HUES6 (cell line): ENCODE results near the gene FXYD5.

Experiments used
- H3K27ac ChIP-seq: 2 replicates; pipeline ENCODE4 v1.7.0; 2013; ENCODE audit warnings: low read depth, mild to moderate bottlenecking, low read length, inconsistent platforms
- H3K27me3 ChIP-seq: 2 replicates; pipeline ENCODE4 v1.6.1; 2013; ENCODE audit warnings: low read length; ENCODE audit not compliant: control insufficient read depth, insufficient read depth
- H3K36me3 ChIP-seq: 2 replicates; pipeline ENCODE4 v1.6.1; 2013; ENCODE audit warnings: low read length; ENCODE audit not compliant: control insufficient read depth, insufficient read depth
- H3K4me1 ChIP-seq: 2 replicates; pipeline ENCODE4 v1.6.1; 2013; ENCODE audit warnings: low read length; ENCODE audit not compliant: control insufficient read depth, insufficient read depth
- H3K4me3 ChIP-seq: 2 replicates; pipeline ENCODE4 v1.5.1; 2013; ENCODE audit warnings: low read depth, low read length
- H3K9ac ChIP-seq: one replicate; pipeline ENCODE4 v1.6.1; 2013; ENCODE audit warnings: mild to moderate bottlenecking, low read length
- H3K9me3 ChIP-seq: 2 replicates; pipeline ENCODE4 v1.6.1; 2013; ENCODE audit warnings: low read depth, low read length; ENCODE audit not compliant: control insufficient read depth, insufficient read depth

Gene FXYD5

GRCh38 chr19:35154525-35155406 is at the start of gene FXYD5:
Gene FXYD5 (plus strand): TSS chr19:35154735. CDS start chr19:35155551, 816 bp downstream.
- no peaks in the 10 kb centered on the region for H3K9me3 ChIP-seq
- H3K4me3 ChIP-seq, result peak within 1 kb of the TSS; percentile 81
- peaks cover 32% of the 10 kb centered on the region for H3K36me3 ChIP-seq
- peak within 1 kb of the TSS; percentile 74 for H3K9ac ChIP-seq
- no peaks in the 10 kb centered on the region for H3K27me3 ChIP-seq
- peak within 1 kb of the TSS; percentile 18; the same call in 1 of the 2 replicates for H3K27ac ChIP-seq
- peaks cover 33% of the 10 kb centered on the region for H3K4me1 ChIP-seq

GRCh38 chr19:35105047-35105410 is 49.5 kb upstream of the FXYD5 start:
- H3K9me3 ChIP-seq, result peaks cover 6% of the 10 kb centered on the region; the same call in 1 of the 2 replicates
- no peak overlapping the region for H3K27ac ChIP-seq
- no peak overlapping the region for H3K4me3 ChIP-seq
- H3K36me3 ChIP-seq, result no peaks in the 10 kb centered on the region
- no peaks in the 10 kb centered on the region for H3K27me3 ChIP-seq
- H3K9ac ChIP-seq, result no peak overlapping the region
- H3K4me1 ChIP-seq, result peaks cover 3% of the 10 kb centered on the region; the same call in 1 of the 2 replicates

GRCh38 chr19:35105411-35106290 is 48.9 kb upstream of the FXYD5 start:
- H3K27me3 ChIP-seq, result no peaks in the 10 kb centered on the region
- H3K9ac ChIP-seq, result no peak overlapping the region
- H3K4me3 ChIP-seq, result no peak overlapping the region
- H3K36me3 ChIP-seq, result no peaks in the 10 kb centered on the region
- H3K9me3 ChIP-seq, result peaks cover 6% of the 10 kb centered on the region; the same call in 1 of the 2 replicates
- no peak overlapping the region for H3K27ac ChIP-seq
- H3K4me1 ChIP-seq, result peaks cover 3% of the 10 kb centered on the region; the same call in 1 of the 2 replicates

GRCh38 chr19:35106291-35106583 is 48.3 kb upstream of the FXYD5 start:
- Histone ChIP-seq H3K27me3 (no peaks in the 10 kb centered on the region), H3K9me3 (peaks cover 6% of the 10 kb centered on the region; the same call in 1 of the 2 replicates), H3K4me1 (peaks cover 3% of the 10 kb centered on the region; the same call in 1 of the 2 replicates), H3K36me3 (no peaks in the 10 kb centered on the region), H3K27ac (no peak overlapping the region), H3K4me3 (no peak overlapping the region), H3K9ac (no peak overlapping the region)

- Histone ChIP-seq H3K9ac (no peak overlapping the region), H3K4me3 (no peak overlapping the region), H3K27me3 (no peaks in the 10 kb centered on the region), H3K36me3 (no peaks in the 10 kb centered on the region), H3K9me3 (peaks cover 6% of the 10 kb centered on the region; the same call in 1 of the 2 replicates), H3K27ac (no peak overlapping the region), H3K4me1 (peaks cover 3% of the 10 kb centered on the region; the same call in 1 of the 2 replicates)
Observed at GRCh38 chr19:35106898-35107541, 47.5 kb upstream of the FXYD5 start.

GRCh38 chr19:35107545-35107944 is 47.0 kb upstream of the FXYD5 start:
- H3K36me3 ChIP-seq, result no peaks in the 10 kb centered on the region
- peaks cover 6% of the 10 kb centered on the region; the same call in 1 of the 2 replicates for H3K9me3 ChIP-seq
- peaks cover 3% of the 10 kb centered on the region; the same call in 1 of the 2 replicates for H3K4me1 ChIP-seq
- H3K27ac ChIP-seq, result no peak overlapping the region
- H3K9ac ChIP-seq, result no peak overlapping the region
- H3K27me3 ChIP-seq, result no peaks in the 10 kb centered on the region
- no peak overlapping the region for H3K4me3 ChIP-seq

GRCh38 chr19:35108730-35109129 is 45.8 kb upstream of the FXYD5 start:
- peaks cover 3% of the 10 kb centered on the region; the same call in 1 of the 2 replicates for H3K4me1 ChIP-seq

GRCh38 chr19:35109395-35110112 is 45.0 kb upstream of the FXYD5 start:
- H3K27me3 ChIP-seq, result no peaks in the 10 kb centered on the region
- H3K36me3 ChIP-seq, result no peaks in the 10 kb centered on the region
- no peak overlapping the region for H3K4me3 ChIP-seq
- H3K9ac ChIP-seq, result no peak overlapping the region
- H3K4me1 ChIP-seq, result peaks cover 3% of the 10 kb centered on the region; the same call in 1 of the 2 replicates
- H3K9me3 ChIP-seq, result peaks cover 6% of the 10 kb centered on the region; the same call in 1 of the 2 replicates
- no peak overlapping the region for H3K27ac ChIP-seq

More at GRCh38 chr19:35108730-35109129, 45.8 kb upstream of the FXYD5 start:
- H3K27ac ChIP-seq, result no peak overlapping the region
- no peaks in the 10 kb centered on the region for H3K27me3 ChIP-seq
- no peaks in the 10 kb centered on the region for H3K36me3 ChIP-seq
- no peak overlapping the region for H3K9ac ChIP-seq
- H3K4me3 ChIP-seq, result no peak overlapping the region
- H3K9me3 ChIP-seq, result peaks cover 6% of the 10 kb centered on the region; the same call in 1 of the 2 replicates

- Histone ChIP-seq H3K36me3 (no peaks in the 10 kb centered on the region), H3K4me3 (no peak overlapping the region), H3K27ac (no peak overlapping the region), H3K9me3 (no peaks in the 10 kb centered on the region), H3K4me1 (peaks cover 13% of the 10 kb centered on the region), H3K9ac (no peak overlapping the region), H3K27me3 (no peaks in the 10 kb centered on the region; the same call in 1 of the 2 replicates)
Observed at GRCh38 chr19:35110974-35111373, 43.6 kb upstream of the FXYD5 start.
